22Rv1 (cell line): ENCODE data around the gene NUDT16L1.

Experiments used
- H3K27ac ChIP-seq: fragments of 450-650 bp; 2 replicates; pipeline ENCODE4 v1.5.1; 2017
- CTCF ChIP-seq: fragments of 450-650 bp; IDR thresholded peaks from 2 replicates; pipeline ENCODE4 v1.5.1; 2017; ENCODE audit warnings: mild to moderate bottlenecking
- ZFX ChIP-seq: fragments of 450-650 bp; IDR thresholded peaks from 2 replicates; pipeline ENCODE4 v1.6.1; 2017; ENCODE audit warnings: antibody characterized with exemption, borderline replicate concordance

Gene NUDT16L1

GRCh38 chr16:4651827-4652226, 41.5 kb upstream of the NUDT16L1 start:
- no peak overlapping the region for H3K27ac ChIP-seq
- TF ChIP-seq ZFX (no peak), CTCF (no peak)

GRCh38 chr16:4652561-4652960, 40.8 kb upstream of the NUDT16L1 start:
- TF ChIP-seq CTCF: no peak
- no peak overlapping the region for H3K27ac ChIP-seq

GRCh38 chr16:4654011-4654963, 39.1 kb upstream of the NUDT16L1 start:
- no peak overlapping the region for H3K27ac ChIP-seq
- TF ChIP-seq CTCF (no peak), ZFX (no peak)

GRCh38 chr16:4654964-4655590, 38.3 kb upstream of the NUDT16L1 start:
- no peak overlapping the region for H3K27ac ChIP-seq
- TF ChIP-seq ZFX: no peak

DNA sequence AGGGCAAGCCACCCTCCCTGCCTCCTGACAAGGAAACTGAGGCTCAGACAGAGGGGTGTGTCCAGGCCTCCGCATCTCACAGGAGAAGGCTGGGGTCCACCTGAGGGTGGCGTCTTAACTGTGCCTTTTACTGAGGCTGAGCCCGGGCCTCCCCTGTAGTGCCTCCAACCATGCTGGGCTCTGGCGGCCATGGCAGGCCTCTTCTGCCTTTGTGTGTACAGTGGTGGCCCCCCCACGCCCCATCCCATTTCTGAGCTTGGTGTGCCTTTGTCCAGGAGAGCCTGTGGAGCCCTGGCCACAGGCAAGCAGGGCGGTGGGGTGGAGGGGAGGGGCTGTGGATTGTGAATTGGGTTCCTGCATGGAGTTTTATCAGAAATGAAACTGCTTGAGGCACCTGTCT, 37.6 kb upstream of the NUDT16L1 start:
- TF ChIP-seq ZFX (no peak), CTCF (no peak)
- no peak overlapping the region for H3K27ac ChIP-seq

- TF ChIP-seq ZFX (no peak), CTCF (no peak)
- no peak overlapping the region for H3K27ac ChIP-seq
Observed at GRCh38 chr16:4656221-4656620, 37.1 kb upstream of the NUDT16L1 start.

DNA sequence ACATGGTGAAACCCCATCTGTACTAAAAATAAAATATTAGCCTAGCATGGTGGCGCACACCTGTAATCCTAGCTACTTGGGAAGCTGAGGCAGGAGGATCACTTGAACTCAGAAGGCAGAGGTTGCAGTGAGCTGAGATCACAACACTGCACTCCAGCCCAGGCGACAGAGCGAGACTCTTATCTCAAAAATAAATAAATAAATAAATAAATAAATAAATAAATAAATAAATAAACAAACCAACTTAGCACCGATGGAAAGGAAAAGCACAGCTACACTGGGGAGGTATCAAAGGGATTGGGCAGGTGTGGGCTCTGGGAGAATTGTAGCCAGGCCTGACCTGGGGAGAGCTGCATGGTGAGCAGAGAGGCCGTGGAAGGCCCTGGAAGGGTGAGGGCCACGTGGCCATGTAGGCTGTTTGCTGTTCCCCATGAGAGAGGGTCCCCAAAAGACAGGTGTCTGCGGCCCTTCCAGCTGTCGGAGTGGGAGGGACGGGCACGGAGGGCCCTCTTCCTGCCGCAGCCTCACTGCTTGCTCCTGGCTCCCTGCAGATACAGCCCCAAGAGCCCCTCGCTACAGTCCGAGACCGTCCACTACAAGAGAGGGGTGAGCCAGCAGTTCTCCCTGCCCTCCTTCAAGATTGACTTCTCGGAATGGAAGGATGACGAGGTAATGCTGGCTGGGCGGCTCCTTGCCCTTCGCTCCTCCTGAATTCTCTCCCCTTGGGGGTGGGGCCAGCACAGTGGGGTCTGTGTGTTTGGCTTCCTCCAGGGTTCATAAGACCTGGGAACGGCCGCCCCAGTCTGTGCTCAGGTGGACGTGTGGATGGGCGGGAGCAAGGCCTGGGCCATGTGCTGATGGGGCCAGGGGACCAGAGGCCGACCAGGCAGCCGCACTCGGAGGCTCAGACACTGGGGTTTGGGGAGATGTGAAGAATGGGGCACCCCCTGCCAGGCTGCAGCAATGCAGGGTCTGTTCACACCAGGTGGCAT, 36.4 kb upstream of the NUDT16L1 start:
- no peak overlapping the region for H3K27ac ChIP-seq
- TF ChIP-seq CTCF: no peak
- no peak for TF ChIP-seq ZFX
